Measurements from ENCODE around the gene ADNP2.

DNA sequence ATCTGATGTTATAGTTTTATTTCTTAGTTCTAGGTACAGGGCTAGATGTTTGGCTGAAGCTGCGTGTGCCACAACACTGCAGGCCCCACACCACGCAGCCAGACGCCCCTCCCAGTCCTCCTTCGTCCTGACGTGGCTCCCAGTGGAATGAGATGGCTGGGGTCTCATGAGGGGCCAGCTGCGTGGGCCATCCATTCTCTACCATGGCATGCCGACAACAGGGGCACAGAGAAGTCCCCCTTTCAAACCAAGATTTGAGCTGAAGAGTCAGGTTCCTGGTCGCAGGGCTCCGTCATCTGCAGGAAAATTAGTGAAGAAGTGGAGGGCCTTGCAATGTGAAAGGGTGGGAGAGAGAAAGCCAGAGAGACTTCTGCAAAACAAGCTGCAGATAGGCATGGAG is 73.8 kb downstream of the ADNP2 start:
- no peak for TF ChIP-seq CTCF (tag by site-specific recombination; IDR thresholded peaks at IDR 0.05)
- no peak for TF ChIP-seq ZSCAN5A (tag by site-specific recombination; IDR thresholded peaks at IDR 0.05)
- TF ChIP-seq KLF16 (tag by site-specific recombination; IDR thresholded peaks at IDR 0.05) = no peak
- no peak for TF ChIP-seq ZEB2 (tag by site-specific recombination; IDR thresholded peaks at IDR 0.05)
- TF ChIP-seq KLF8 (tag by site-specific recombination; IDR thresholded peaks at IDR 0.05) = no peak
- no peak for TF ChIP-seq ZNF561 (tag by site-specific recombination; IDR thresholded peaks at IDR 0.05; ENCODE audit: borderline replicate concordance)
- no peak for TF ChIP-seq ZNF785 (tag by site-specific recombination; IDR thresholded peaks at IDR 0.05)
- TF ChIP-seq, protein P1, sequence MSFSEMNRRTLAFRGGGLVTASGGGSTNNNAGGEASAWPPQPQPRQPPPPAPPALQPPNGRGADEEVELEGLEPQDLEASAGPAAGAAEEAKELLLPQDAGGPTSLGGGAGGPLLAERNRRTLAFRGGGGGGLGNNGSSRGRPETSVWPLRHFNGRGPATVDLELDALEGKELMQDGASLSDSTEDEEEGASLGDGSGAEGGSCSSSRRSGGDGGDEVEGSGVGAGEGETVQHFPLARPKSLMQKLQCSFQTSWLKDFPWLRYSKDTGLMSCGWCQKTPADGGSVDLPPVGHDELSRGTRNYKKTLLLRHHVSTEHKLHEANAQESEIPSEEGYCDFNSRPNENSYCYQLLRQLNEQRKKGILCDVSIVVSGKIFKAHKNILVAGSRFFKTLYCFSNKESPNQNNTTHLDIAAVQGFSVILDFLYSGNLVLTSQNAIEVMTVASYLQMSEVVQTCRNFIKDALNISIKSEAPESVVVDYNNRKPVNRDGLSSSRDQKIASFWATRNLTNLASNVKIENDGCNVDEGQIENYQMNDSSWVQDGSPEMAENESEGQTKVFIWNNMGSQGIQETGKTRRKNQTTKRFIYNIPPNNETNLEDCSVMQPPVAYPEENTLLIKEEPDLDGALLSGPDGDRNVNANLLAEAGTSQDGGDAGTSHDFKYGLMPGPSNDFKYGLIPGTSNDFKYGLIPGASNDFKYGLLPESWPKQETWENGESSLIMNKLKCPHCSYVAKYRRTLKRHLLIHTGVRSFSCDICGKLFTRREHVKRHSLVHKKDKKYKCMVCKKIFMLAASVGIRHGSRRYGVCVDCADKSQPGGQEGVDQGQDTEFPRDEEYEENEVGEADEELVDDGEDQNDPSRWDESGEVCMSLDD (tag by site-specific recombination; IDR thresholded peaks at IDR 0.05) = no peak

Data from HEK293 (cell line).